Endothelial cell (in vitro differentiated cells): ENCODE data around the gene SEPTIN10. TPM values are rescaled to one million over a fixed set of nuclear protein-coding genes. Genes with fewer than 3 reads are reported as not detected.

Experiments
- DNase-seq: peaks from one replicate; pipeline ENCODE4 v3.0.0; 2021; ENCODE audit warnings: low spot score
- H3K27ac Mint-ChIP-seq: one replicate; pipeline ENCODE4 v1.8.0; 2021; ENCODE audit warnings: mixed read lengths, inconsistent platforms; ENCODE audit not compliant: unreplicated experiment
- H3K27me3 Mint-ChIP-seq: one replicate; pipeline ENCODE4 v1.8.0; 2021; ENCODE audit warnings: mild to moderate bottlenecking, moderate library complexity, mixed read lengths, inconsistent platforms; ENCODE audit not compliant: unreplicated experiment
- H3K36me3 Mint-ChIP-seq: one replicate; pipeline ENCODE4 v1.8.0; 2021; ENCODE audit warnings: mild to moderate bottlenecking, low read depth, mixed read lengths, inconsistent platforms; ENCODE audit not compliant: unreplicated experiment
- H3K4me1 Mint-ChIP-seq: one replicate; pipeline ENCODE4 v1.8.0; 2021; ENCODE audit warnings: mild to moderate bottlenecking, mixed read lengths, inconsistent platforms; ENCODE audit not compliant: unreplicated experiment
- H3K4me3 Mint-ChIP-seq: one replicate; pipeline ENCODE4 v1.8.0; 2021; ENCODE audit warnings: mild to moderate bottlenecking, mixed read lengths, inconsistent platforms; ENCODE audit not compliant: unreplicated experiment
- H3K9me3 Mint-ChIP-seq: one replicate; pipeline ENCODE4 v1.8.0; 2021; ENCODE audit warnings: mixed read lengths, inconsistent platforms; ENCODE audit not compliant: unreplicated experiment
- total RNA-seq: library from RNA; stranded (reverse); fragmentation: NEBNext Ultra II Directional; extraction: Animal tissue kit (Norgen Biotek cat#: 25700); gene quantifications from one replicate; pipeline ENCODE4 v1.2.1, GENCODE V29; 2021; ENCODE audit not compliant: unreplicated experiment
- TF ChIP-seq, protein P1 (sequence below): fragments of 200-600 bp; sonication (generic); IDR thresholded peaks from one replicate; pipeline ENCODE4 v1.5.0; 2021; ENCODE audit warnings: antibody characterized with exemption; ENCODE audit not compliant: unreplicated experiment

Gene SEPTIN10
- total RNA-seq, 1 donor from 2014 or later = 69.8 TPM

GRCh38 chr2:109558076-109558882 is 55.5 kb downstream of the SEPTIN10 start:
- H3K36me3 Mint-ChIP-seq = peaks cover 17% of the 10 kb centered on the region
- H3K4me3 Mint-ChIP-seq = no peak overlapping the region
- no peak for DNase-seq
- H3K27me3 Mint-ChIP-seq = peaks cover 2% of the 10 kb centered on the region
- peak overlapping the region; percentile 65 for H3K27ac Mint-ChIP-seq
- H3K4me1 Mint-ChIP-seq = peaks cover 2% of the 10 kb centered on the region
- TF ChIP-seq, protein P1, sequence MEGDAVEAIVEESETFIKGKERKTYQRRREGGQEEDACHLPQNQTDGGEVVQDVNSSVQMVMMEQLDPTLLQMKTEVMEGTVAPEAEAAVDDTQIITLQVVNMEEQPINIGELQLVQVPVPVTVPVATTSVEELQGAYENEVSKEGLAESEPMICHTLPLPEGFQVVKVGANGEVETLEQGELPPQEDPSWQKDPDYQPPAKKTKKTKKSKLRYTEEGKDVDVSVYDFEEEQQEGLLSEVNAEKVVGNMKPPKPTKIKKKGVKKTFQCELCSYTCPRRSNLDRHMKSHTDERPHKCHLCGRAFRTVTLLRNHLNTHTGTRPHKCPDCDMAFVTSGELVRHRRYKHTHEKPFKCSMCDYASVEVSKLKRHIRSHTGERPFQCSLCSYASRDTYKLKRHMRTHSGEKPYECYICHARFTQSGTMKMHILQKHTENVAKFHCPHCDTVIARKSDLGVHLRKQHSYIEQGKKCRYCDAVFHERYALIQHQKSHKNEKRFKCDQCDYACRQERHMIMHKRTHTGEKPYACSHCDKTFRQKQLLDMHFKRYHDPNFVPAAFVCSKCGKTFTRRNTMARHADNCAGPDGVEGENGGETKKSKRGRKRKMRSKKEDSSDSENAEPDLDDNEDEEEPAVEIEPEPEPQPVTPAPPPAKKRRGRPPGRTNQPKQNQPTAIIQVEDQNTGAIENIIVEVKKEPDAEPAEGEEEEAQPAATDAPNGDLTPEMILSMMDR = no peak
- H3K9me3 Mint-ChIP-seq = no peaks in the 10 kb centered on the region

DNA sequence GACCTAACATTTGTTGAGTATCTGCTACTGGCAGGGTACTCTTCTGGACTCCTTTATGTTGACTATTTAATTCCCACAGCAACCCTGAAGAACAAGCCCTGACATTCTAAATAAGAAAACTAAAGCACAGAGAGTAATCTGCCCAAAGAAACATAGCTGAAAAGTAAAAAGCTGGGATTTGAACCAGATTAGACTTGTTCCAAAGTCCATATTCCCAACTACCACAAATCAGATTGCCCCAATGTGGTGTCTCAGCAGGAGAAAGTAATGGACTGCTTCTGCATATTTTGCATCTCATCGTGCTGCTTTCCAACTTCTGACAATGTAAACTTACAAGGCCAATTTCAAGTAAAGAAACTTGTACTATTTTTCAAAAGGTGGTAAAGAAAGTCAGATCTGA is 56.5 kb downstream of the SEPTIN10 start:
- TF ChIP-seq, protein P1 = no peak
- Mint-ChIP-seq H3K36me3 (peaks cover 21% of the 10 kb centered on the region), H3K27ac (no peak overlapping the region)

GRCh38 chr2:109555346-109555900 is 58.3 kb downstream of the SEPTIN10 start:
- peaks cover 13% of the 10 kb centered on the region for H3K36me3 Mint-ChIP-seq
- no peak for DNase-seq
- H3K9me3 Mint-ChIP-seq = no peaks in the 10 kb centered on the region
- no peak overlapping the region for H3K27ac Mint-ChIP-seq
- TF ChIP-seq, protein P1 = no peak
- H3K4me3 Mint-ChIP-seq = no peak overlapping the region
- peaks cover 2% of the 10 kb centered on the region for H3K27me3 Mint-ChIP-seq
- peaks cover 2% of the 10 kb centered on the region for H3K4me1 Mint-ChIP-seq

More for the DNA sequence above, 56.5 kb downstream of the SEPTIN10 start:
- H3K27me3 Mint-ChIP-seq = peaks cover 2% of the 10 kb centered on the region
- peaks cover 2% of the 10 kb centered on the region for H3K4me1 Mint-ChIP-seq
- no peak overlapping the region for H3K4me3 Mint-ChIP-seq
- DNase-seq = no peak
- H3K9me3 Mint-ChIP-seq = no peaks in the 10 kb centered on the region

DNA sequence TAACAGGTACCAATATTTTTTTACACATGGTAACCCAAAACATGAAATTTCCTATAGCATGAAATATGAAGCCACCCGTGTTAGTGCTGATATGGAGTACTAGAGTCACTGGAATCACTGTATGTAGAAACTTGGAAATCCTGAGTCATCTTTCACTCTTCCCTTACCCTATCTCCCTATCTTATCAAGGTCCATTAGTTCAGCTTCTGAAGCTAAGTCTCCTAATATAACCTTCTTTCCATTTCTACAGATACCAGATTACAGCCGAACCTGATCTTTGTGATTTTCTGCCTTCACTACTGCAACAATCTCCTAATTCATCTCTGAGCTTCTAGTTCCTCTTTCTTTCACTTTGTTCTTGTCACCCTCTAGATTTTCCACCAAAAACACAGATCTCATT is 59.0 kb downstream of the SEPTIN10 start:
- Mint-ChIP-seq H3K4me3 (no peak overlapping the region), H3K9me3 (no peaks in the 10 kb centered on the region), H3K27me3 (peaks cover 2% of the 10 kb centered on the region), H3K27ac (no peak overlapping the region), H3K36me3 (peaks cover 10% of the 10 kb centered on the region), H3K4me1 (peaks cover 2% of the 10 kb centered on the region)
- DNase-seq = no peak
- TF ChIP-seq, protein P1 = no peak

GRCh38 chr2:109549016-109549590 is 64.7 kb downstream of the SEPTIN10 start:
- Mint-ChIP-seq H3K4me1 (no peaks in the 10 kb centered on the region), H3K9me3 (no peaks in the 10 kb centered on the region), H3K4me3 (no peak overlapping the region), H3K36me3 (peaks cover 10% of the 10 kb centered on the region), H3K27ac (no peak overlapping the region), H3K27me3 (no peaks in the 10 kb centered on the region)
- TF ChIP-seq, protein P1 = no peak
- no peak for DNase-seq
